Measurements from ENCODE around the gene GARIN6.
"Not testable (repeated sequence)": the region's sequence is repeated elsewhere in the genome, so short reads cannot be mapped to it uniquely, and the experiment has no call there.

The GARIN6 gene

DNA sequence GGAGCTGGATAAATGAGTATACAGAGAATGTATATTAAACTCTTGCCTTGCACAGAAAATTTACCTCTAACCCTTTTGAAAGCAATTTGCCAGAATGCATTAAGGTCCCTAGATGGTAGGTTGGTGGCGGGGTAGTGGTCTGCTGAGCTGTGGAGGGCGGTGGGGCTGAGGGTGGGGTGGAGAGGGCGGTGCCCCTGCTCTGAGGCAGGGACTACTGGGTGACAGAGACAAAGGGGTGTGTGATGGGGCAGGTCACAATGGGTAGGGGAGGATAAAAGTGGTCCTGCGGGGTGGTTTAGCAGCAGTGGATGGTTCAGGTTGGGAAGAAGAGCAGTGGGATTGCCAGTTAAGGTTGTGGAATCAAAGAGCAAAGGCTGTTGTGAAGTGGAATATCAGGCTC is at the start of gene GARIN6:
TSS of gene GARIN6 (plus strand) at position 301 of the 400 bp plus-strand sequence. CDS start 422 bp downstream, outside the sequence.
- no peak for DNase-seq

DNA sequence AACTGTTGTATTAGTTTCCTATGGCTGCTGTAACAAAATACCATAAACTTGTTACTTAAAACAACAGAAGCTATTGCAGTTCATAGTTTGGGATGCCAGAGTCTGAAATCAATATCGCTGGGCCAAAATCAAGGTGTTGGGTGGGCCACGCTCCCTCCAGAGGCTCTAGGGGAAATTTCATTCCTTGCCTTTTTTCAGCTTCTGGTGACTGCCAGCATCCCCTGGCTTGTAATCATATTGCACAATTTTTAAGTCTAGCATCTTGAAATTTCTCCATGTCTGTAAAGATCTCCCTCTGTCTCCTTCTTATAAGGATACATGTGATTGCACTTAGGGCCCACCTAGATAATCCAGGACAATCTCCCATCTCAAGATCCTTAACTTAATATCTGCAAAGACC is 48.8 kb upstream of the GARIN6 start:
- no peak for DNase-seq

- DNase-seq, result no peak
Observed at GRCh38 chr12:99600388-99600787, 47.2 kb upstream of the GARIN6 start.

DNA sequence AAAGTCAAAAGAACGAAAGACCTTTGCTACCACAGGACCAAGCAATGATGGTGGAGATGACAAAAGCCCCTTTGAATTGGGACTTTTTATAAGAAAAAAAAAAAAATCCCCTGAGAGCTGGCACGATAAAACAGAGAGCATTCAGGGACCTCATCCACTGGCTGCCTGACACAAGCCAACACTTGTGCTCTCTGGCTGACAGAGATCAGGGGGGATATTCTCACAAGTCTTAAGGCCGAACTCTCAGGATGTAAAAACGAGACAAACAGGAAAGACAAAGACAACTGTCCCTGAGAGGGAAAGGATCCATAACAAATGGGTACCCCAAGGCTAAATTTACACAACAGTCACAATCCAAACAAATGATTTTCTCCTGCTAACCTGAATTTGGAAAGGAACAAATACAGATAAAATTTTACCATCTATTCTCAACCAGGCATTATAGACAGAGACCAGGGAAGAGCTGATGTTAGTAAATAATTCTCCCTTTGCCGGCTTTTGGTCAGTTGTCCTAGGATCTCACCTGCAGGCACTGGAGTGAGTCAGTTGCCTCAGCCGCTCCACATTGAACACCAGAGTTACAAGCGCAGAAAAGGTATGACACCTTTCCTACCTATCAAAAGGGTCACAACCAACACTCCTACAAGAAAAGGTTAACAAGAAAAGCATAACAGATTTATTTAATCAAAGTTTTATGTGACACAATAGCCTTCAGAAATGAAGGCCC is 37.9 kb upstream of the GARIN6 start:
- DNase-seq, result no peak

- no peak for DNase-seq
Observed at GRCh38 chr12:99611117-99611516, 36.4 kb upstream of the GARIN6 start.

- no peak for DNase-seq
Observed at GRCh38 chr12:99611599-99611998, 36.0 kb upstream of the GARIN6 start.

DNA sequence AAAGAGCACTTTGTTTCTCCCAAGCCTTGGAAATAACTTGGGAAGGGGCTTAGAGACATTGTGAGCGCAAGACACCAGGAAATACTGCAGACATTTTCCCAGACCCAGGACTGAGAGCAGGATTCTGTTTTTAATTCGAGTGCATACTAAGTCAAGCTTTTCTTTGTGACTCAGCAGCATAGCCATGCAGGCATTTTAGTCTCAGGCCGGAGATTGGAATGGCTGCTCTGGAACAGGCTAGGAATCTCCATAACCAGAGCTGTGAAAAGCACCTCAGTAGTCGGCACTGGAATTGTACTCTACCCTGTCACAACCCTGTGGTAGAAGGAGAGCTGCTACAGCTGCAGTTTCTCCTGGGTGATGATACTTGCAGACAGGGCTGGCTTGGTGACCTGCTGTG is 28.9 kb upstream of the GARIN6 start:
- DNase-seq, result no peak

DNA sequence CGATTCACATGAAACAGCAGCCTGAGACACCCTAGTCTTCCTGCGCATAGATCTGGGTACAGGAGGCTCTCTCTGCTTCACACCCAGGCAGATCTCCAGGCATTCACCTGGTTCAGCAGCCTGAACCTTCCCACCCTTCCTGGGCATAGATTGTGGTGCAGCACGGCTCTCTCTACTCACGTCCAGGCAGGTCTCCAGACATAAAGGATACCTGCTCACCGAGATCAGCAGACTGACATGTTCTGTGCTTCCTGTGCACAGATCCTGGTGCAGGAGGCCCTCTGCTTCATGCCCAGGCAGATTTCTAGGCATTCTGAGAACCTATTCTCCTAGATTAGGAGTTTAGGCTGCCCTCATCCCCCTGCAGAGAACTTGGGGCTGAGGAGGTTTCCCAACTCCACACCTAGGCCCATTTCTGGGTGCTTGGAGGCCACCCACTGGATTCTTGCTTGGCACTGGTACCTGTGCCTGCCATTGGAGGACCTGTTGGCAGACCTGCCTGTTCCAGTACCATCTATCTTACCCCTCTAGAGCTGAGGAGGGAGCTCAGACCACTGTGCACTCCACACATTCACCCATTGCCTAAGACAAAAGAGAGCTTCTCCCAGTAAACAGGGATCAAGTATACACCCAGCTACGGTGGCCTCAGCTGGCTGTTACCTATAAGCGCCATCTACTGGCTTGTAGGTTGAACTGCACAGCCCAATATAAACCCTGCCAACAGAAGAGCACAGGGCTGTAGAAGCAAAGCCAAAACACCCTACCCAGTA is 28.0 kb upstream of the GARIN6 start:
- DNase-seq, result no peak

DNA sequence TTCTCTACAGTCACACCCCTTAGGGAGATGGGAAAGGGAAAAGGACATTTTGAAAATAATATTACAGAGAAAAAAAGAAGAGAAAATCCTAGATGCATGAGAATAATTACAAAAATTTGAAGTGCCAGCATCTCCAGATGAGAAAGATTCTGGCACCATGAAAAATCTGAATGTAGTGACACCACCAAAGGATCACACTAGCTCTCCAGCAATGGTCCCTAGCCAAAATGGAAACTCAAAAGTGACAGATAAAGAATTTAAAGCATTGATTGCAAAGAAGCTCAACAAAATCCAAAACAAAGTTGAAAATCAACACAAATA is 27.4 kb upstream of the GARIN6 start:
- DNase-seq, result no peak

- not testable (repeated sequence) for DNase-seq
Observed at GRCh38 chr12:99624591-99624990, 23.0 kb upstream of the GARIN6 start.

DNA sequence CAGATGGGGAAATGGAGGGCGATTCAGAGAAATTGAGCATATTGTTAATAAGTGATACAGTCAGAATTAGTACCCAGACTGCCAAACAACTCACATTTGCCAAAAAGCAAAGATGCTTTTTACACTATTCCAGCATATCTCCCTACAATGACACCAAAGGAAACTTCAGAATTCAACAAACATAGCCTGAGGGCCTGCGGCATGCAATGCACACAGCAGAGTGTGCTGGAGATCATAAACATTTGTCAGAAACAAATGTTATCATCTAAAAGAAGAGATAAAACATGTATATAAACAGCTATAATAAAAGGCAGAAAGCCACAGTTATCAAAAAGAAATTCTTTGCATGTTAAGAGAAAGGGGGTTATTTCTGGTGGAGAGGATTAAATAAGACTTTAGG is 20.1 kb upstream of the GARIN6 start:
- no peak for DNase-seq

- no peak for DNase-seq
Observed at GRCh38 chr12:99644629-99645028, 2.9 kb upstream of the GARIN6 start.

DNA sequence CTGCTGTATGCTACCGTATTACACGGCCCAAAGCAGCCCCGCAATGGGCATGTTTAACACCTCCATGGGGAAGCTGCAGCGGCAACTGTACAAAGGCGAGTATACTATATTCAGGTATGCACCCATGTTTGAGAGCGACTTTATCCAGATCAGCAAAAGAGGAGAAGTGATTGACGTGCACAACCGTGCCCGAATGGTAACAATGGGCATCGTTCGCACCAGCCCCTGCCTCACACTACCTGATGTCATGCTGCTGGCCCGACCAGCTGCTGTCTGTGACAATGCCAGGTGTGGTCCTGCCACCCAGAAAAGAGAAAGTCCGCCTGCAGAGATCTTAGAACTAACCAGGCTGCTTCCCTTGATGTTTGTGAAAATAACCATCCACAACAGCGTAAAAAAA is 630 bp downstream of the GARIN6 start:
- no peak for DNase-seq

DNA sequence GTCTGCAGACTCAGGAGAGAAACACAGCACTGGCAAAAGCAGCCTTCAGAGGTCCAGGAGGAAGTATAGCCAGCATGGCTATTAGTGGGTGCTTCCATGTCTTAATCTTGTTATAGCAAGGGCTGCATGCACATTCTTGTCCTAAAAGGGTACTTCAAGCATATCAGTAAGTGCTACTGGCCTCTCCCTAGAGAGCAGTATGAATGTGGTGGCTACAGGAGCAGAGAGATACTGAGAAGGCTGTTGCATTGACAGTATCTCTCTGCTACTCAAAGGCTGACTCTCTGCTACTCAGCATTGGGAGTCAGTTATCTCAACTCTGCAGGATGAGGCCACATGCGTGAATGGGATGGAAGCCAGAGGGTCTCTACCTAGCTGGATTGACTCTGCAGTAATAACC is 2.0 kb downstream of the GARIN6 start:
- no peak for DNase-seq

DNA sequence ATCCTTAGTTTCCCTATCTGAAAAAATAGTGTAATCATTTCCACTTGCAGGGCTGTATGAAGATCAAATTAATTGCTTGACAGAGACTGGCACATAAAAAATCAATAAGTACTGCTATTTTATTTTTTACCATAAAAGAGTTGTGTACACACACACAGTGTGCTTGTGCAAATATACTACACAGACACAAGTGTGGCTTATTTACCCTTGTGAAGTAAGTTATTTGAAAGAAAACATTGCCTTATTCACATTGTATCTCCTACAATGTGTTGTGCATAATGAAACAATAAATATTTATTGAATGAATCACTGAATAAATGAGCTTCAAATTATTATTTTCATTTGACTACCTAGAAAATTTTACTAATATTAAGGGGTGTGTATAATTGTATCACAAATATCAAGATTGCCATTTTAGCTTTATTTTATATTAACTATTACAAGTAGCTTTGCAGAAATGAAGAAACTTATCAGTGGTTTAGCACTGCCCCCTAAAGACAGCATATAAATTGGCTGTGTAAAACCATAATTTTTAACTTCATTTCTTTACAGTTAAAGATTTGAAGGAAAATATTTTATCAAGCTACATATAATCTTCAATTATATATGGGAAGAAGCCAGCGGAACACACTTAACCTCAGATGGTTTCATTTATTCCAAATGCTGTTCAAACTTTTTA is 11.3 kb downstream of the GARIN6 start:
- DNase-seq, result no peak

- DNase-seq, result no peak
Observed at GRCh38 chr12:99670635-99671034, 23.1 kb downstream of the GARIN6 start.

DNA sequence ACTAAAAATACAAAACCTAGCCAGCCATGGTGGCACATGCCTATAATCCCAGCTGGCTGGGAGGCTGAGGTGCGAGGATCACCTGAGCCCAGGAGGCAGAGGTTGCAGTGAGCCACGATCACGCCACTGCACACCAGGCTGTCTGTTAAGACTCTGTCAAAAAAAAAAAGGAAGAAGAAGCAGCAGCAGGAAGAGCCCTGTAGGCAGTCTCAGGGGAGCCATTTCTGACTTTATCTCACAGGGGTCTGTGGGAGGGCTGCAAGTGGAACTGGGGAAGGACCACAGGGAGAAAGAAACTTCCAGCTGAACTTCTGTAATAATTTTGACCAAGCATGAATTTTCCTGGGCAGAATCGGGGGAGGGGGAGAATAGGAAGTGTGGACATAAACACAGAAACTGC is 32.7 kb downstream of the GARIN6 start:
- no peak for DNase-seq

DNA sequence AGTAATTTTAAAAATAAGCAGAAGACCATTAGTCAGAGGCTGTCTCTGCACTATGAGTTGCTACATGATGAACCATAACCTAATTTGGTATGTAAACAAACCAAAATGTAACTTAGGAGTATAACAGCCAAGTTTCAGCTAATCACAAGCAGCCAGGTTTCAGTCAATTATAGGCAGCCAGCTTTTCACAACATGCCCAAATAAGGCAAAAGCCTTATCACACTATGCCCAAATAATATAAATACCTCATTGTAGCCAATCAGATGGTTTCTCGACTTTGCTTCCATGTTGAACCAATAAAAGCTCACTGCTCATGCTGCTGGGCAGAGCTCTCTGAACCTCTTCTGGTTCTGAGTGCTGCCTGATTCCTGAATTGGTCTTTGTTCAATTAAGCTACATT is 38.6 kb downstream of the GARIN6 start:
- no peak for DNase-seq

DNA sequence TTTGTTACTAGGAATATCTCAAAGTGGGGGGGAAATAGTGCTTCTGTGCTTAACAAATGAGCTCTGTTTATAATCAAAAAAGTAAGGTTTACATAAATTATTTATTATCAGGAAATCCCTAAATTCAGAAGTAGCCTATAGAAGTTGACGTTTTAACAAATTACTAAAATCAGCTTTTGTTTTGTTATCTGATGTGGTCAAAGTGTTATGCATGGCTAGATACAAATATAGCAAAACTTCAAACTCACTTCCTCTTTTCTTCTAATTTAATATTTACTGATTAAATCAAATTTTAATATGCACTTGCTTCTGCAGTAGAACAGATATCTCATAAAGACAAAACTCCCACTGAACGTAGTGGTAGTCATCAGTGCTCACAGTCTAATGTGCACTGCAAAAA is 47.5 kb downstream of the GARIN6 start:
- no peak for DNase-seq

Measured in hippocampal formation (tissue), 2 donors.